ENCODE measurements around the gene MDFIC2. TPM values are rescaled to one million over a fixed set of nuclear protein-coding genes. Genes with fewer than 3 reads are reported as not detected.
"Not testable (repeated sequence)": the region's sequence is repeated elsewhere in the genome, so short reads cannot be mapped to it uniquely, and the experiment has no call there.

The MDFIC2 gene
- total and polyA plus RNA-seq, 5 experiments from 2014 or later, result not detected

DNA sequence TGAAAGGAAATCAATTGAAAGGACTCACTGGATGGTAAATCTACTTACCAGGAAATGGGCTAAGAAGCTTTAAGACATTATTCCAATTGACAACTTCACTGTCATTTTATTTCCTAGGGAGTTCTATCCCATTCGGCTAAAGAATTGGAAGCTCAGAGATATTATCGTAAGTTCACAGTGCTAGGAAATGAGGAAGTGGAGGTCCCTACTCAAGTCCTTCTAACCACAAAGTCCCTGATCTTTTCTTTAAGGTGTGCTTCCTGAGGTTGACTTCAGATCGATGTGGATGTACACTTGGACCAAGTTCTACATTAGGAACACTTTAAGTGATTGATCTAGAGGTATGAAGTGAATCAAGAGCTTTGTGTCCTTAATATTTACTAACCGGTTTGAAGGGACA is 63.6 kb downstream of the MDFIC2 start:
- Mint-ChIP-seq H3K4me1 (no peaks in the 10 kb centered on the region), H3K27ac (no peak overlapping the region), H3K36me3 (peaks cover 0 to 4% (median 0%) of the 10 kb centered on the region in 3 donors), H3K27me3 (peaks cover 0 to 17% (median 6%) of the 10 kb centered on the region in 5 donors), H3K4me3 (no peak overlapping the region), H3K9me3 (peaks cover 0 to 10% (median 4%) of the 10 kb centered on the region in 9 donors)
- no peak for ATAC-seq
- DNase-seq, result no peak
- POLR2A ChIA-PET, result no interaction called here

DNA sequence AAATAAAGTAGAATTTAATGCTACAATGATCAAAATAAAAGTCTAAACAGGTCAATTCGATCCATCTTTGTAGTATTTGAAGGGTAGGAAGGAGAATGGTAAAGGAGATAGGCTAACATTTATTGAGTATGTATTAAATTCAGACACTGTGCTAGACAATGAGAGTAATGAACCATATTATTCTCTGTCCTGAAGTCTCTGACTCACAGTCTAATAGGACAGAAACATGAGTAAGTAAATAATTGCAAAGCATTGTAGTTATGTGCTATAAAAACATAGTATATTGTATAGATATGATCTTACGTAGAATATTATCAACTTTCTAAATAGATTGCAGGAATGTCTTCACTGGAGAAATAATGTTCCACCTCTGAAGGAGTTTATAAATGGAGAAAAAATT is 64.5 kb downstream of the MDFIC2 start:
- peaks cover 0 to 14% (median 10%) of the 10 kb centered on the region in 5 donors for H3K27me3 Mint-ChIP-seq

DNA sequence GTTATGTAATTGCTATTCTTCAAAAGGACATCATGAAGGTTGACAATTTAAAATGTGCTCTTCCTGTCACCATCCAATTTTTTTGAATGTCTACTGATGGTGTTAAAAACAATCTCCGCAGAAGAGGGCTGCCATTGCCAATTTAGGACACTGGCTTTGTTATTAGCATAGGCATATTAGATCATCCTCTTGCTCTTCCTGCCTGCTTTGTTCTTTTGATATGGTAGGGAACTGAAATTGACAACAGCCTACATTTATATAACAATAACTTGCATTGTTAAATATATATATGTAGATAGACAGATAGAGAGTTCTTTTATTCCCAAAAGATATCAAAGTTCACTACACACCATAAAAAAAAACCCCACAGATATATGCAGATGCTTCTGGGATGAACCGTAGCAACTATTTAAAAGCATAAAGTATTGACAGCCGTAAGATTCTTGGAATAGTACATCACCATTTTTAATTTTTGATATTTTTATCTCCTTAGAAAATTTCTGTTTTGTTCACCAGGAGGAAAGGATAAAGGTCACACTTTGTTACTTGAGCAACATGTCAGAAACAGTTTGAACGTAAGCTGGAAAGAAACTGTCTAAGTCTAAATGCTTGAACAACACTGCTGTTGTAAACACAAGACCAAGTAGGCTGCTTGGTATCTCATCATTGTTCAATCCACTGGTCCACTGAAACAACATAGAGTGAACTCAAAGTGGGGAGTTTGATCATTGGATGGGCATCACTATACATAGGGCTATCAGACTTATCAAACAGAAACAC is 66.5 kb downstream of the MDFIC2 start:
- peaks cover 0 to 11% (median 9%) of the 10 kb centered on the region in 5 donors for H3K27me3 Mint-ChIP-seq
- no peaks in the 10 kb centered on the region for H3K4me1 Mint-ChIP-seq
- H3K4me3 Mint-ChIP-seq, result no peak overlapping the region
- DNase-seq, result no peak
- H3K27ac Mint-ChIP-seq, result no peak overlapping the region
- POLR2A ChIA-PET, result no interaction called here
- no peak for ATAC-seq
- H3K9me3 Mint-ChIP-seq, result peaks cover 0 to 10% (median 3%) of the 10 kb centered on the region in 9 donors
- H3K36me3 Mint-ChIP-seq, result peaks cover 0 to 4% (median 0%) of the 10 kb centered on the region in 3 donors

More for the DNA sequence above, 64.5 kb downstream of the MDFIC2 start:
- Mint-ChIP-seq H3K36me3 (peaks cover 0 to 4% (median 0%) of the 10 kb centered on the region in 3 donors), H3K4me1 (no peaks in the 10 kb centered on the region), H3K9me3 (peaks cover 0 to 10% (median 4%) of the 10 kb centered on the region in 9 donors), H3K27ac (no peak overlapping the region), H3K4me3 (no peak overlapping the region)
- ATAC-seq (no peak), DNase-seq (no peak)
- POLR2A ChIA-PET, result no interaction called here

DNA sequence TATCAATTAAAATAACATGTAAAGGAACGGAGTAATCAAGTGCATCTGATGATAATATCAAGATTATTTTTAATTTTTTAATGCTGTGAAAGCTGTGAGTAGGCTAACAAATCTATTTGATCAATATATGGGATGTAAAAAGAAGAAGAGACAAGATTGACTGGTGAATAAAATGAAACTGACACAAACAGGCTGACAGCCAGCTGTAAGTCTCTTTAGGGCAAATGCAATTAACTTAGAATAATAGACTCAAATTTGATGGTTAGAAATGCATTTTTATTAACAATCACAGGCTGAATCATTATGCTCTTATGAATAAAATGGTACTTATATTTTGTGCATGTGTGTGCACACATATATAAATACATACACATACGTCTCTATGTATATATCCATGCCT is 68.0 kb downstream of the MDFIC2 start:
- DNase-seq (no peak), ATAC-seq (no peak)
- H3K36me3 Mint-ChIP-seq, result peaks cover 0 to 4% (median 0%) of the 10 kb centered on the region in 3 donors
- peaks cover 0 to 11% (median 9%) of the 10 kb centered on the region in 5 donors for H3K27me3 Mint-ChIP-seq
- POLR2A ChIA-PET, result interaction anchor here (0.5 kb wide), 1 partner anchor 90 kb away, joined by 3 read pairs; no protein-coding TSS in a partner anchor
- no peak overlapping the region for H3K27ac Mint-ChIP-seq
- peaks cover 0 to 10% (median 3%) of the 10 kb centered on the region in 9 donors for H3K9me3 Mint-ChIP-seq
- H3K4me3 Mint-ChIP-seq, result no peak overlapping the region
- no peaks in the 10 kb centered on the region for H3K4me1 Mint-ChIP-seq

GRCh38 chr3:70242297-70242882 is 70.0 kb downstream of the MDFIC2 start:
- no peak for DNase-seq
- H3K27ac Mint-ChIP-seq, result no peak overlapping the region
- ATAC-seq, result no peak
- no peak overlapping the region for H3K4me3 Mint-ChIP-seq
- no peaks in the 10 kb centered on the region for H3K4me1 Mint-ChIP-seq
- POLR2A ChIA-PET, result no interaction called here
- H3K36me3 Mint-ChIP-seq, result peaks cover 0 to 4% (median 0%) of the 10 kb centered on the region in 3 donors
- peaks cover 0 to 11% (median 7%) of the 10 kb centered on the region in 5 donors for H3K27me3 Mint-ChIP-seq
- H3K9me3 Mint-ChIP-seq, result peaks cover 0 to 7% (median 3%) of the 10 kb centered on the region in 9 donors

- H3K9me3 Mint-ChIP-seq, result peaks cover 0 to 10% (median 0%) of the 10 kb centered on the region in 9 donors
- no peaks in the 10 kb centered on the region for H3K36me3 Mint-ChIP-seq
- POLR2A ChIA-PET, result no interaction called here
- DNase-seq (no peak), ATAC-seq (no peak)
- peaks cover 1 to 18% (median 4%) of the 10 kb centered on the region in 5 donors for H3K27me3 Mint-ChIP-seq
- H3K4me3 Mint-ChIP-seq, result no peak overlapping the region
- no peak overlapping the region for H3K27ac Mint-ChIP-seq
- H3K4me1 Mint-ChIP-seq, result peaks cover 0 to 2% (median 0%) of the 10 kb centered on the region in 4 donors
Observed at GRCh38 chr3:70233812-70234211, 78.6 kb downstream of the MDFIC2 start.

DNA sequence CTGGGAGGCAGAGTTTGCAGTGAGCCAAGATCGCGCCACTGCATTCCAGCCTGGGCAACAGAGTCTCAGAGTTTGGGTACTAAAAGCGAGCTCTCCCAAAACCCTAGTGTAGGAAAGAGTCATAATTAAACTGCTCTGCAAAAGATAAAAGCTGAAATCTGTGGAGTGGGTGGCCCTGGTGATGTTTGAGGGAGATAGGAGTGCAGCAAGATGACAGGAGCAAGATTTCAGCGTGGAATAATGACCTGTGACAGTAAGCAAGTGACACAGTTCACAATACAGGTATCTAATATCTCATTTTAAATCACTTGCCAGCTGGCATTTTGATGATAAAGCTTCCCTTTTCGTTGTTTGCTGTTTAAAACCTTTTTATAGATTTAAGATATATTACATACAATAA is 79.3 kb downstream of the MDFIC2 start:
- Mint-ChIP-seq H3K27me3 (peaks cover 1 to 21% (median 4%) of the 10 kb centered on the region in 5 donors), H3K4me1 (peaks cover 0 to 2% (median 0%) of the 10 kb centered on the region in 4 donors), H3K9me3 (peaks cover 0 to 10% (median 0%) of the 10 kb centered on the region in 9 donors), H3K4me3 (no peak overlapping the region), H3K27ac (no peak overlapping the region), H3K36me3 (no peaks in the 10 kb centered on the region)
- no peak for DNase-seq
- POLR2A ChIA-PET, result no interaction called here
- no peak for ATAC-seq

DNA sequence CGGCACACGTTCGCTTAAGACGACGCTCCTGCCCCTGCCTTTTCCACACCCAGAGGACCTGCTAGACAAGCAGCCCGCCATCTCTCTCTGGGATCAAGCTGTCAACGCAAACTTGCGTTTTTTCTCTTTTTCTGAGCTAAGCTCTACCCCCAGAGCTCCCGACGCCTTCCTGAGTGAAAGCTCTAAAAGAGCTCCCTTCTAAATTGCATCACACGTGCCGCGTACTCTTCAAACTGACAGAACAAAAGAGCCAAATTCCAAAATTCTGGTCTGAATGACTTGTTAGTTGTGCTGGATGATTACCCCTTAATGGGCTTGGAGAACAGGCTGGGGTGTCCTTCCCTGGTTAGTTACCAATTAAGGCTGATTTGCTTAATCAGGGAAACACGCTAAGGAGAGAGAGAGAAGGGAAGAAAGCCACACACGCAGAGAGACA is 81.2 kb downstream of the MDFIC2 start:
- peaks cover 0 to 2% (median 0%) of the 10 kb centered on the region in 4 donors for H3K4me1 Mint-ChIP-seq
- no peaks in the 10 kb centered on the region for H3K36me3 Mint-ChIP-seq
- no peak overlapping the region for H3K27ac Mint-ChIP-seq
- DNase-seq, result no peak
- no peak overlapping the region for H3K4me3 Mint-ChIP-seq
- peaks cover 3 to 21% (median 6%) of the 10 kb centered on the region in 5 donors for H3K27me3 Mint-ChIP-seq
- POLR2A ChIA-PET, result no interaction called here
- peaks cover 0 to 10% (median 0%) of the 10 kb centered on the region in 9 donors for H3K9me3 Mint-ChIP-seq
- no peak for ATAC-seq

DNA sequence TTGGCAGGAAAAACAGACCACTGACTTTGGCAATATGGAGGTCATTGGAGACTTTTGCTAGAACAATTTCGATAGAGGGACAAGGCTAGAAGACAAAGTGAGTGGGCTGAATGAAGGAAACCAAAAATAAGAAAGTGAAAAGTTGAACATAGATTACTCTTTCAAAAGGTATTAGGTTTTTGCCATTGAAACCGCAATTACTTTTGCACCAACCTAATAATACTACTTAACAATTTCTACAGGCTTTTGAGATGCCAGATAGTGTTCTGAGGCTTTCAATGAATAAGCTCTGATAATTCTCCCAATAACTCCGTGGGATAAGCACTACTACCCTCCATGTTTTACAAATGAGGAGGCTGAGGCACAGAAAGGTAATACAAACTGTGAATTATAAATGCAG is 85.0 kb downstream of the MDFIC2 start:
- H3K9me3 Mint-ChIP-seq, result peaks cover 0 to 10% (median 2%) of the 10 kb centered on the region in 9 donors
- POLR2A ChIA-PET, result no interaction called here

GRCh38 chr3:70225146-70225545 is 87.3 kb downstream of the MDFIC2 start:
- H3K27me3 Mint-ChIP-seq, result peaks cover 3 to 9% (median 6%) of the 10 kb centered on the region in 5 donors
- POLR2A ChIA-PET, result no interaction called here
- ATAC-seq (no peak), DNase-seq (no peak)
- H3K36me3 Mint-ChIP-seq, result no peaks in the 10 kb centered on the region
- H3K27ac Mint-ChIP-seq, result no peak overlapping the region
- H3K4me3 Mint-ChIP-seq, result no peak overlapping the region
- peaks cover 0 to 2% (median 0%) of the 10 kb centered on the region in 4 donors for H3K4me1 Mint-ChIP-seq
- H3K9me3 Mint-ChIP-seq, result peaks cover 0 to 7% (median 0%) of the 10 kb centered on the region in 9 donors

More for the DNA sequence above, 85.0 kb downstream of the MDFIC2 start:
- ATAC-seq, result no peak
- Mint-ChIP-seq H3K36me3 (no peaks in the 10 kb centered on the region), H3K27me3 (peaks cover 4 to 21% (median 7%) of the 10 kb centered on the region in 5 donors), H3K4me1 (no peaks in the 10 kb centered on the region), H3K27ac (no peak overlapping the region), H3K4me3 (no peak overlapping the region)
- no peak for DNase-seq

GRCh38 chr3:70224337-70224736 is 88.1 kb downstream of the MDFIC2 start:
- H3K9me3 Mint-ChIP-seq, result peaks cover 0 to 7% (median 0%) of the 10 kb centered on the region in 9 donors
- H3K27ac Mint-ChIP-seq, result no peak overlapping the region
- no peak overlapping the region for H3K4me3 Mint-ChIP-seq
- no peaks in the 10 kb centered on the region for H3K36me3 Mint-ChIP-seq
- no peak for DNase-seq
- no peak for ATAC-seq
- peaks cover 3 to 8% (median 6%) of the 10 kb centered on the region in 5 donors for H3K27me3 Mint-ChIP-seq
- H3K4me1 Mint-ChIP-seq, result peaks cover 0 to 2% (median 0%) of the 10 kb centered on the region in 4 donors
- POLR2A ChIA-PET, result no interaction called here

- DNase-seq (no peak), ATAC-seq (no peak)
- Mint-ChIP-seq H3K27ac (no peak overlapping the region), H3K36me3 (no peaks in the 10 kb centered on the region), H3K4me3 (no peak overlapping the region), H3K27me3 (peaks cover 1 to 9% (median 3%) of the 10 kb centered on the region in 5 donors), H3K4me1 (peaks cover 0 to 2% (median 0%) of the 10 kb centered on the region in 4 donors), H3K9me3 (no peaks in the 10 kb centered on the region)
- POLR2A ChIA-PET, result no interaction called here
Observed at GRCh38 chr3:70218471-70218870, 94.0 kb downstream of the MDFIC2 start.

GRCh38 chr3:70211274-70211673 is 101.2 kb downstream of the MDFIC2 start:
- H3K36me3 Mint-ChIP-seq, DNase-seq, H3K27ac Mint-ChIP-seq, POLR2A ChIA-PET, H3K4me3 Mint-ChIP-seq, ATAC-seq, H3K4me1 Mint-ChIP-seq: not testable (repeated sequence)
- peaks cover 10 to 31% (median 11%) of the 10 kb centered on the region in 5 donors for H3K27me3 Mint-ChIP-seq
- peaks cover 0 to 10% (median 0%) of the 10 kb centered on the region in 9 donors for H3K9me3 Mint-ChIP-seq
